Lower leg skin (tissue), 4 donors: Measurements from ENCODE around the gene POLA2. TPM values are rescaled to one million over a fixed set of nuclear protein-coding genes. Genes with fewer than 3 reads are reported as not detected.

Experiments
- DNase-seq, 2 donors: peaks; one replicate each; pipeline ENCODE4 v3.0.0-alpha.2; 2019; ENCODE audit warnings: low spot score in 2 of 2
- H3K4me3 ChIP-seq: fragments of 200-600 bp; sonication (generic); 2 replicates; pipeline ENCODE4 v1.5.1; 2017; ENCODE audit warnings: mild to moderate bottlenecking, low read depth; ENCODE audit not compliant: poor library complexity, severe bottlenecking
- CTCF ChIP-seq, 3 donors: fragments of 450-650 bp; IDR thresholded peaks; one replicate each; pipeline ENCODE4 v1.5.1; 2016; ENCODE audit warnings: antibody characterized with exemption in 3 of 3, mild to moderate bottlenecking in 3 of 3, moderate library complexity in 2 of 3
- POLR2A ChIP-seq, 2 donors: fragments of 450-650 bp; IDR thresholded peaks; one replicate each; pipeline ENCODE4 v1.6.1; 2016 to 2017; ENCODE audit warnings: antibody characterized with exemption in 2 of 2, mild to moderate bottlenecking in 1 of 2, moderate library complexity in 1 of 2
- WGBS, 2 donors: methylation state at CpG; one replicate each; pipeline ENCODE4 v1.1.5; 2018; 5-methylcytosine and 5-hydroxymethylcytosine counted together
- intact Hi-C: fragments of 100-400 bp; cut with DNase I; formaldehyde crosslinking; loops from one replicate; pipeline ENCODE4 v1.15.0; 2023; ENCODE audit warnings: low total_unique reads
- total RNA-seq, 4 donors: library from RNA; depleted of rRNA; stranded (reverse); fragments of >200 nt; gene quantifications; one replicate each; pipeline ENCODE4 v1.1.0, GENCODE V29; 2016

Gene POLA2
- total RNA-seq, 4 donors from 2014 or later = 6.7 to 11.2 (median 7.6) TPM

GRCh38 chr11:65340226-65340625 is 78.5 kb downstream of the POLA2 start:
- no peak for DNase-seq
- no peak for TF ChIP-seq CTCF (IDR thresholded peaks at IDR 0.05)
- TF ChIP-seq POLR2A (IDR thresholded peaks at IDR 0.05) = no peak
- no peak overlapping the region for H3K4me3 ChIP-seq
- intact Hi-C loops = no loop called here
- 85 to 91% methylated on average over 11 of the region's 11 CpGs for WGBS, 2 donors

- 81 to 89% methylated on average over 3 of the region's 3 CpGs for WGBS, 2 donors
Measured at GRCh38 chr11:65341856-65342255, 80.1 kb downstream of the POLA2 start.

More at GRCh38 chr11:65341856-65342255, 80.1 kb downstream of the POLA2 start:
- DNase-seq = no peak
- no peak overlapping the region for H3K4me3 ChIP-seq
- intact Hi-C loops = no loop called here
- TF ChIP-seq POLR2A (IDR thresholded peaks at IDR 0.05) = no peak
- TF ChIP-seq CTCF (IDR thresholded peaks at IDR 0.05) = no peak

Other genes starting within 250 kb of the POLA2 start
- 100 to 1,000 TPM; 101 to 260 (median 110) TPM for gene ARL2, start 247.8 kb upstream of the POLA2 start, total RNA-seq
- 10 to 100 TPM; 16.9 to 48.0 (median 22.7) TPM for gene SNX15, start 234.5 kb upstream of the POLA2 start, total RNA-seq
- 10 to 100 TPM; 11.6 to 15.1 (median 12.9) TPM for gene SAC3D1, start 220.8 kb upstream of the POLA2 start, total RNA-seq
- 10 to 100 TPM in 2 of 4 donors, 1 to 10 TPM in 2; 1.5 to 11.9 (median 9.7) TPM for gene NAALADL1, start 203.4 kb upstream of the POLA2 start, total RNA-seq
- 1 to 10 TPM; 1.0 to 2.4 (median 1.7) TPM for gene CDCA5, start 177.9 kb upstream of the POLA2 start, total RNA-seq
- 10 to 100 TPM; 45.8 to 72.3 (median 54.8) TPM for gene ZFPL1, start 177.7 kb upstream of the POLA2 start, total RNA-seq
- 100 to 1,000 TPM; 373 to 932 (median 648) TPM for gene VPS51, start 165.7 kb upstream of the POLA2 start, total RNA-seq
- gene TM7SF2, start 150.1 kb upstream of the POLA2 start, total RNA-seq = 100 to 1,000 TPM; 118 to 374 (median 160) TPM
- gene ZNHIT2, start 144.3 kb upstream of the POLA2 start, total RNA-seq = 10 to 100 TPM; 10.7 to 24.9 (median 17.7) TPM
- gene FAU, start 139.8 kb upstream of the POLA2 start, total RNA-seq = 1,000 to 10,000 TPM in 2 of 4 donors, 100 to 1,000 TPM in 2; 574 to 1,562 (median 887) TPM
- gene MRPL49, start 139.6 kb upstream of the POLA2 start, total RNA-seq = 100 to 1,000 TPM in 1 of 4 donors, 10 to 100 TPM in 3; 61.0 to 107 (median 82.4) TPM
- gene SYVN1, start 127.4 kb upstream of the POLA2 start, total RNA-seq = 10 to 100 TPM; 21.9 to 60.3 (median 47.8) TPM
- gene SPDYC, start 91.7 kb upstream of the POLA2 start, total RNA-seq = not detected
- gene CAPN1, start 80.0 kb upstream of the POLA2 start, total RNA-seq = 100 to 1,000 TPM; 284 to 464 (median 363) TPM
- 1 to 10 TPM in 3 of 4 donors, not detected in 1; 2.5 to 4.2 (median 3.4) TPM for gene CDC42EP2, start 52.9 kb downstream of the POLA2 start, total RNA-seq
- 10 to 100 TPM; 20.6 to 36.4 (median 26.1) TPM for gene DPF2, start 71.9 kb downstream of the POLA2 start, total RNA-seq
- gene TIGD3, start 92.8 kb downstream of the POLA2 start, total RNA-seq = under 1 TPM in 3 of 4 donors, not detected in 1; 0.19 to 0.26 (median 0.20) TPM
- gene SLC25A45, start 120.7 kb downstream of the POLA2 start, total RNA-seq = 1 to 10 TPM; 1.8 to 8.0 (median 5.3) TPM
- gene FRMD8, start 124.7 kb downstream of the POLA2 start, total RNA-seq = 100 to 1,000 TPM in 2 of 4 donors, 10 to 100 TPM in 2; 81.8 to 135 (median 112) TPM
- gene NEAT1, start 160.8 kb downstream of the POLA2 start, total RNA-seq = 100 to 1,000 TPM; 147 to 645 (median 301) TPM
- over 10,000 TPM in 1 of 4 donors, 1,000 to 10,000 TPM in 3; 5,806 to 14,299 (median 7,416) TPM for gene MALAT1, start 237.1 kb downstream of the POLA2 start, total RNA-seq